HFFc6 (cell line): ENCODE data around the gene WDR62. TPM values are rescaled to one million over a fixed set of nuclear protein-coding genes. Genes with fewer than 3 reads are reported as not detected.

Source experiments
- DNase-seq: peaks from one replicate; pipeline ENCODE4 v3.0.0-alpha.2; 2018
- H3K27ac Mint-ChIP-seq: 2 replicates; pipeline ENCODE4 v1.8.0; 2020; ENCODE audit warnings: mild to moderate bottlenecking, mixed read lengths
- H3K27me3 Mint-ChIP-seq: 2 replicates; pipeline ENCODE4 v1.8.0; 2021; ENCODE audit warnings: mild to moderate bottlenecking, moderate library complexity, mixed read lengths; ENCODE audit not compliant: insufficient read depth
- H3K36me3 Mint-ChIP-seq: 2 replicates; pipeline ENCODE4 v1.8.0; 2021; ENCODE audit warnings: low read depth, mixed read lengths
- H3K4me1 Mint-ChIP-seq: 2 replicates; pipeline ENCODE4 v1.8.0; 2020; ENCODE audit warnings: low read depth, mixed read lengths
- H3K4me3 Mint-ChIP-seq: 2 replicates; pipeline ENCODE4 v1.8.0; 2020; ENCODE audit warnings: mild to moderate bottlenecking, moderate library complexity, mixed read lengths
- H3K9me3 Mint-ChIP-seq: 2 replicates; pipeline ENCODE4 v1.8.0; 2020; ENCODE audit warnings: mild to moderate bottlenecking, mixed read lengths
- total RNA-seq, 6 experiments: library from RNA; stranded (reverse); fragmentation: NEBNext Ultra II Directional; extraction: Animal tissue kit (Norgen Biotek cat#: 25700); gene quantifications; 2 replicates in 1 of 6; 3 replicates in 5 of 6; pipeline ENCODE4 v1.2.3, GENCODE V29; 2021
- TF ChIP-seq, protein P1 (sequence below): fragments of 200-600 bp; sonication (generic); IDR thresholded peaks from 2 replicates; pipeline ENCODE4 v1.5.0; 2021; ENCODE audit warnings: antibody characterized with exemption, mild to moderate bottlenecking

Gene WDR62
- total RNA-seq, 6 experiments from 2014 or later, result 6.5 to 13.8 (median 13.0) TPM

DNA sequence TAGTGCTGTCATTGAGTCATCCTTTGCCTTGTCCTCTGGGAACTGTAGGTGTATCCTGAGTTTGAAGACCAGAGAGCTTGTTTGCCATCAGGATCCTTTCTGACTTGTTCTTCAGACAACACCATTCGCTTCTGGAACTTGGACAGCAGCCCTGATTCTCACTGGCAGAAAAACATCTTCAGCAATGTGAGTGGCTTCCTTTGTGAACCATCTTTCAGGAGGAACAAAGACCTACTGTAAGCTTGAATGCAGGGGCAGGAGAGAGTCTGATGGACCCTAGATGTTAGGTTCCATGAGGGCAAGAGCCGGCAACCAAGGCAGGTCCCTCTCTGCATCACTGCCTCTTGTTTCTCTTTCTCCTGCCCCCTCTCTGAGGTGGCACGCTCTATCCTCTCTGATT lies 26.7 kb downstream of the WDR62 start:
- H3K36me3 Mint-ChIP-seq, result peaks cover 51% of the 10 kb centered on the region

DNA sequence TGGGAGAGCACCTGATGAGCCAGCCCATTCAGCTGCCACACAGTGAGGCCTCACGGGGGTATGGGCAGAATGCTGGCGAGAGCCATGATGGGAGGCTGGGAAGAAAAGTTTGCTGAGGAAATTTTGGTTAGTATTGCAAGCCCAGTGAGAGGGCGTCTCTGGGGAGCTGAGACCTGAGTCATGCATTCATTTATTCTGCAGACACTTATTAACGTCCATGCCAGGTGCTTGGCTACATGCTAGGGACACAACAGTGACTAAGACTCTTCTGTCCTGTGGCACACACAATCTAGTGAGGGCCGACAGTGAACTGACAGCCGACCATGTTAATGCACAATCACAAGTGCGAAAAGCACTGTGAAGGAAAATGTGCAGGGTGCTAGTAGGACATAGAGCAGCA lies 27.2 kb downstream of the WDR62 start:
- Mint-ChIP-seq H3K27me3 (no peaks in the 10 kb centered on the region), H3K27ac (no peak overlapping the region), H3K36me3 (peaks cover 51% of the 10 kb centered on the region), H3K4me3 (no peak overlapping the region), H3K4me1 (no peaks in the 10 kb centered on the region), H3K9me3 (no peaks in the 10 kb centered on the region)
- DNase-seq, result no peak
- TF ChIP-seq, protein P1, sequence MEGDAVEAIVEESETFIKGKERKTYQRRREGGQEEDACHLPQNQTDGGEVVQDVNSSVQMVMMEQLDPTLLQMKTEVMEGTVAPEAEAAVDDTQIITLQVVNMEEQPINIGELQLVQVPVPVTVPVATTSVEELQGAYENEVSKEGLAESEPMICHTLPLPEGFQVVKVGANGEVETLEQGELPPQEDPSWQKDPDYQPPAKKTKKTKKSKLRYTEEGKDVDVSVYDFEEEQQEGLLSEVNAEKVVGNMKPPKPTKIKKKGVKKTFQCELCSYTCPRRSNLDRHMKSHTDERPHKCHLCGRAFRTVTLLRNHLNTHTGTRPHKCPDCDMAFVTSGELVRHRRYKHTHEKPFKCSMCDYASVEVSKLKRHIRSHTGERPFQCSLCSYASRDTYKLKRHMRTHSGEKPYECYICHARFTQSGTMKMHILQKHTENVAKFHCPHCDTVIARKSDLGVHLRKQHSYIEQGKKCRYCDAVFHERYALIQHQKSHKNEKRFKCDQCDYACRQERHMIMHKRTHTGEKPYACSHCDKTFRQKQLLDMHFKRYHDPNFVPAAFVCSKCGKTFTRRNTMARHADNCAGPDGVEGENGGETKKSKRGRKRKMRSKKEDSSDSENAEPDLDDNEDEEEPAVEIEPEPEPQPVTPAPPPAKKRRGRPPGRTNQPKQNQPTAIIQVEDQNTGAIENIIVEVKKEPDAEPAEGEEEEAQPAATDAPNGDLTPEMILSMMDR, result no peak

More for the DNA sequence above, 26.7 kb downstream of the WDR62 start:
- H3K27me3 Mint-ChIP-seq, result no peaks in the 10 kb centered on the region
- no peaks in the 10 kb centered on the region for H3K4me1 Mint-ChIP-seq
- DNase-seq, result no peak
- no peak overlapping the region for H3K4me3 Mint-ChIP-seq
- no peak overlapping the region for H3K27ac Mint-ChIP-seq
- H3K9me3 Mint-ChIP-seq, result no peaks in the 10 kb centered on the region
- TF ChIP-seq, protein P1, result no peak

DNA sequence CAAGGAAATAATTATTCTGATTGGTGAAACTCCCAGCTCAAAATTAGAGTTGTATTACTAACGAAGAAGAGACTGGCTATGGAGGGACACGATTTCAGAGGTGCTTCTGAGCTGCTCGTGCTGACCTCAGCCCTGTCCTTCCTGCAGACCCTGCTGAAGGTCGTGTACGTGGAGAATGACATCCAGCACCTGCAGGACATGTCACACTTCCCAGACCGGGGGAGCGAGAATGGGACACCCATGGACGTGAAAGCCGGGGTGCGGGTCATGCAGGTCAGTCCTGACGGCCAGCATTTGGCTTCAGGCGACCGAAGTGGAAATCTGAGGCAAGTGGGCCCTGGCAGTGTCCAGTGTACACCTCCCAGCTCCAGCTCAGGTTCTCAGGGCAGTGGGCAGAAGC lies 28.2 kb downstream of the WDR62 start:
- TF ChIP-seq, protein P1, result no peak
- Mint-ChIP-seq H3K4me3 (no peak overlapping the region), H3K9me3 (no peaks in the 10 kb centered on the region), H3K4me1 (no peaks in the 10 kb centered on the region), H3K36me3 (peaks cover 51% of the 10 kb centered on the region), H3K27ac (no peak overlapping the region), H3K27me3 (no peaks in the 10 kb centered on the region)
- no peak for DNase-seq

DNA sequence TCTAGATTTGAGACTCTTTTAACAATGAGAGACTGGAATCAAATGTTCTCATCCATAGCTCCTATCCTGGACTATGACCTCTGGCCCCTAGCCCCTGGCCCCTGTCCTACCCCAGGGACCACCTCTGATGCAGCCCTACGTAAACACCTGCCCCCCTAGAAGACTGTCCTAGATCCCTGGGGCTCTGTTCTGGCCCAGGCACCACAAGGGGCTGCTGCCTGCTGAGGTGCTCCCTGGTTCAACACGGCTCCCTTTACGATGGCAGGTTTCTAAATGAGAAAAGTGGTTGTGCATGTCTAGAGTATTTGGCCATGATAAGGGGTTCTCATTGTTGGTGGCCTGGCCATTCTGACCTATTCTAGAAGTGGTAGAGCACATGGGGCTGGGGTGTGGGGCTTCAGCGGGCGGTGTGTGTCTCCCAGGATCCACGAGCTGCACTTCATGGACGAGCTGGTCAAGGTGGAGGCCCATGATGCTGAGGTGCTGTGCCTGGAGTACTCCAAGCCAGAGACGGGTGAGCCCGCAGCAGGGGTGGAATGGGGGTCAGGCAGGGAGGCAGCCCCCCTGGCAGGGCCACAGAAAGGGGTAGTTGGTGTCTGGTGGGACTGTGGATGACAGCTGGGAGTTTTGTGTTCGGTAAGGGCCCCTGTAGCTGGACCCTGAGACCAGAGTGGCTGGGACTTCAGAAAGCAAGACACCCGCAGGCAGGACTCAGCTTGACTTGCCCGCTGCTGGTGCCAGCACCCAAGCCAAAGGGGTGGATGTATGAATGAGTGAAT lies 29.7 kb downstream of the WDR62 start:
- H3K4me3 Mint-ChIP-seq, result no peak overlapping the region
- TF ChIP-seq, protein P1, result no peak
- H3K27ac Mint-ChIP-seq, result no peak overlapping the region
- H3K36me3 Mint-ChIP-seq, result peaks cover 49% of the 10 kb centered on the region
- H3K27me3 Mint-ChIP-seq, result no peaks in the 10 kb centered on the region; the same call in none of the 2 replicates
- no peaks in the 10 kb centered on the region for H3K4me1 Mint-ChIP-seq
- no peak for DNase-seq
- H3K9me3 Mint-ChIP-seq, result no peaks in the 10 kb centered on the region

DNA sequence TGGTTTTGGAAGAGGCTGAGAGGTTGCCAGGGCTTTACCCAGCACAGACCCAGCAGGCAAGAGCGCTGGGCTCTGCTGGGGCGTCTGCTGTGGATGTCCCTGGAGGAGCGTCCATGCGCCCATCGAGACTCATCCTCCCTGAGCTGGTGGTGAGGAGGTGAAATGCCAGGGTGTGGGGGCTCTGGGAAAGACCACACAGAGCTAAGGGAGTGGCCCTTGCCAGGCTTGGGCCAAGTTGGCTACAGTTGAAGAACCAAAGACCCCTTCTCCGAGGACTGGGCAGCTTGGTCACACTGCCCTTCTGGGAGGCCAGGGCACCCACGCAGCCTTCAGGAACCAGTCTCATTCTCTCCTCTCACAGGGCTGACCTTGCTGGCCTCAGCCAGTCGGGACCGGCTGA lies 31.6 kb downstream of the WDR62 start:
- Mint-ChIP-seq H3K27me3 (no peaks in the 10 kb centered on the region; the same call in none of the 2 replicates), H3K27ac (no peak overlapping the region), H3K4me1 (no peaks in the 10 kb centered on the region), H3K4me3 (no peak overlapping the region), H3K36me3 (peaks cover 43% of the 10 kb centered on the region), H3K9me3 (no peaks in the 10 kb centered on the region)
- TF ChIP-seq, protein P1, result no peak
- DNase-seq, result no peak
